ENCODE measurements around the gene RERG.

- TF ChIP-seq CTCF (IDR thresholded peaks at IDR 0.05) (no peak), POLR2A (IDR thresholded peaks at IDR 0.05) (no peak)
Measured at GRCh38 chr12:15059123-15059522, 162.1 kb downstream of the RERG start.

Data from prostate gland (tissue), 2 donors.